Gastrocnemius medialis (tissue), 4 donors: ENCODE data around the gene CNOT10.

Experiments
- CTCF ChIP-seq, 5 experiments: fragments of 450-650 bp in 3 of 5; fragments of 200-600 bp in 2 of 5; sonication (generic) in 2 of 5; IDR thresholded peaks in 4 of 5; conservative IDR thresholded peaks in 1 of 5; 1 replicate in 4 of 5; 2 replicates in 1 of 5; pipeline ENCODE4 v1.5.1; 2016 to 2019; ENCODE audit warnings: antibody characterized with exemption in 5 of 5, mild to moderate bottlenecking in 3 of 5, moderate library complexity in 3 of 5
- POLR2A ChIP-seq, 2 donors: fragments of 450-650 bp; IDR thresholded peaks; one replicate each; pipeline ENCODE4 v1.6.1; 2017; ENCODE audit warnings: antibody characterized with exemption in 2 of 2, mild to moderate bottlenecking in 2 of 2, moderate library complexity in 2 of 2

GRCh38 chr3:32708672-32709283, 23.8 kb downstream of the CNOT10 start:
- TF ChIP-seq CTCF (IDR thresholded peaks at IDR 0.05 in 4 of 5, conservative IDR thresholded peaks at IDR 0.05 in 1 of 5) (no peak), POLR2A (IDR thresholded peaks at IDR 0.05) (no peak)
